GM18873 (cell line): Measurements from ENCODE around the gene INSYN1.

Source experiments
- ATAC-seq: cut with Tn5 transposase; IDR thresholded peaks from one replicate; pipeline ENCODE4 v1.9.1; 2021; ENCODE audit warnings: mild to moderate bottlenecking, moderate library complexity, moderate number of reproducible peaks; ENCODE audit not compliant: unreplicated experiment, low FRiP score

INSYN1 gene

GRCh38 chr15:73777741-73778140 lies 24.6 kb upstream of the INSYN1 start:
- ATAC-seq, result no peak

- no peak for ATAC-seq
Observed at GRCh38 chr15:73773428-73773827, 20.3 kb upstream of the INSYN1 start.

GRCh38 chr15:73771385-73772045 lies 18.4 kb upstream of the INSYN1 start:
- ATAC-seq, result no peak

GRCh38 chr15:73770050-73770449 lies 16.9 kb upstream of the INSYN1 start:
- no peak for ATAC-seq

- ATAC-seq, result no peak
Observed at GRCh38 chr15:73767806-73768501, 14.8 kb upstream of the INSYN1 start.

- no peak for ATAC-seq
Observed at GRCh38 chr15:73766598-73766997, 13.4 kb upstream of the INSYN1 start.

GRCh38 chr15:73765778-73766177 lies 12.6 kb upstream of the INSYN1 start:
- ATAC-seq, result no peak

- ATAC-seq, result no peak
Observed at GRCh38 chr15:73763931-73764330, 10.8 kb upstream of the INSYN1 start.

- ATAC-seq, result no peak
Observed at GRCh38 chr15:73760330-73761329, 7.5 kb upstream of the INSYN1 start.

- ATAC-seq, result no peak
Observed at GRCh38 chr15:73758461-73758860, 5.3 kb upstream of the INSYN1 start.

GRCh38 chr15:73757571-73757970 lies 4.4 kb upstream of the INSYN1 start:
- no peak for ATAC-seq

- ATAC-seq, result no peak
Observed at GRCh38 chr15:73756947-73757513, 3.9 kb upstream of the INSYN1 start.

GRCh38 chr15:73756390-73756789 lies 3.2 kb upstream of the INSYN1 start:
- no peak for ATAC-seq

GRCh38 chr15:73755946-73756345 lies 2.8 kb upstream of the INSYN1 start:
- ATAC-seq, result no peak

- ATAC-seq, result no peak
Observed at GRCh38 chr15:73755481-73755880, 2.3 kb upstream of the INSYN1 start.

GRCh38 chr15:73754461-73754860 lies 1.3 kb upstream of the INSYN1 start:
- no peak for ATAC-seq

GRCh38 chr15:73752806-73753193 lies 351 bp downstream of the INSYN1 start:
- no peak for ATAC-seq

- no peak for ATAC-seq
Observed at GRCh38 chr15:73751899-73752805, 999 bp downstream of the INSYN1 start.

GRCh38 chr15:73751511-73751898 lies 1.6 kb downstream of the INSYN1 start:
- ATAC-seq, result no peak

- no peak for ATAC-seq
Observed at GRCh38 chr15:73750951-73751350, 2.2 kb downstream of the INSYN1 start.
